T-helper 9 cell (primary cell): ENCODE measurements around the gene GABRB1.
"Not testable (repeated sequence)": the region's sequence is repeated elsewhere in the genome, so short reads cannot be mapped to it uniquely, and the experiment has no call there.

ENCODE experiments used
- DNase-seq: peaks from one replicate; pipeline ENCODE4 v3.0.0-alpha.2; 2020

The GABRB1 gene

GRCh38 chr4:47315346-47315745, 284.0 kb downstream of the GABRB1 start:
- no peak for DNase-seq

- no peak for DNase-seq
These were observed 294.7 kb downstream of the GABRB1 start for GRCh38 chr4:47326025-47326424.

DNA sequence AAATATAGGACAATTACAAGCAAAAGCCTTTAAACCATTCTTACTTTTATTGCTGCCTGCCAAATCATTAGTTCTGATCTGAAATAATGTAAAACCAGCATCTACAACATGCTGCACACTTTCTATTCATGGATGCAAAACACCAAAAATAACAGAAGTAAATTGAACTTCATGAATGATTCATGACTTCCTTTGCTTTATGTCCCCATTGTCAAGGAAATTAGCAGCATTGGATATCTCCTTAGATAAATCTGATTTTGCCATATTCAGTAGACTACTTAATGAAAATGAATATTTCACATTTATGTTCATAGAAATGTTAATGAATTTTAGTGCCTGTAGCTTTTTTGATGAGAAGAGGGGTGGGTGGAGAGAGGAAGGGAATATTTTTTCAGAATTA, 299.5 kb downstream of the GABRB1 start:
- no peak for DNase-seq

DNA sequence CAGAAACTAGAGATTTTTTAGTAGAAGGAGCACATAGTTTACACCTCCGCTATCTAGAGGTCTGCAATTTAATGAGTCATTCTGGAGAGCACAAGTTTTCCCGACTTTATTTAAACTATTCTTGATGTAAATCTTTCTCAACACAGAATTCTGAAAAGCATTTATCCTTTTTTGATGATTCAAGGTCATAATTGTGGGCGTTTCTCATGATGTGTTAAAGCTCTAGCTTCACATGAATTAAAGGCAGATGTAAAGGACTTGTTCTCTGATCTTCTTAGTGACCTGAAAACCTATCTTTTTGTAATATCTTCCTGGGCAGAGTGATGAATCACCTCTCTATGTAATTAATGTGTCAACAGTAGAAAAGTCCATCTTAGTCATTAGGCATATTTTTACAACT, 303.3 kb downstream of the GABRB1 start:
- no peak for DNase-seq

GRCh38 chr4:47337893-47338292, 306.5 kb downstream of the GABRB1 start:
- no peak for DNase-seq

DNA sequence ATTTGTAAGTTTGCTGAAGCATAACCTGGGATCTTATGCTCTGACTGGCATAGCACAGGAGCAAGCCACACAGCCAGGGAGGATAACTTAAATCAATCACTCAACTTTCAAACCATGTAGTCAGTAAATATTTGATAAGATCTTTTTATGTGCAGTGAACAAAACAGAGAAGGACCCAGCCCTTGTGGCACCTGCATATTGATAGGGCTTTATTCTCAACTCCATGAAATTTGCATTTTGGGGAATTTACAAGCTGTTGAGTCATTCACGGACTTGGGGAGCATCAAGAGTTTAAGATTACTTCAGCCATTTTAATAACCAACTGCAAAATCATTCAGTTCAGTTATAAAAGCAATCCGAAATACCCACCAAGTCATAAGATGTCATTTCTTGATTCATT, 309.5 kb downstream of the GABRB1 start:
- no peak for DNase-seq

DNA sequence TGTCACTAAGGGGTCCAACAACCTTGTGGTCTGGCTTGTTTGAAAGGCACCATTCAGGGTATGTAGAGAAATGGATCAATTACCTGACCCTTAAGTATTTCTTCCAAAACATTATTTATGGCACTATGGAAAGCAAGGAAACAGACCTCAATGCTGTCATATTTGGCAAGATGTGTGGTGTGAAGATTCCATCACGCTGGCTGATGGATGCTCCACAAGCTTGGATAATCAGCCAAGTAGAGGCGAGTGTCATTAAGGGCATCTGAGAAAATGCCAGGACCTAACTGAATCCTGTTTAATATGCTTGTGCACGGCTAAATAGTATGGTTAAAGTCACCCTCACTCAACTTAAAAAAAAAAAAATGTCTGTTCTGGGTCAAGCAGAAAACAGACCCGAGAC, 311.4 kb downstream of the GABRB1 start:
- no peak for DNase-seq

DNA sequence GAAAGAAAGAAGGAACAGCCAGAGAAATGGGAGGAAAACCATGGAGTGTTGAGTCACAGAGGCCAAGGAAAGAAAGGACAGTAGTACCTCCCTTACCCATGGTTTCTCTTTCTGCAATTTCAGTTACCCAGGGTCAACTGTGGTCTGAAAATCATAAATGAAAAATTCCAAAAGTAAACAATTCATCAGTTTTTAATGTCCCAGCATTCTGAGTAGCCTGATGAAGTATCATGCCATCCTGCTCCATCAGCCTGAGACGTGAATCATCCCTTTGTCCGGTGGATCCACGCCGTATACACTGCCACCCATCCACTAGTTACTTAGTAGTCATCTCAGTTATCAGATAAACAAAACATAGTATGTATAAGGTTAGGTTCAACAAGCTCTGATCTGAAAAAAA, 318.0 kb downstream of the GABRB1 start:
- DNase-seq: no peak

- DNase-seq: no peak
These were observed 324.2 kb downstream of the GABRB1 start for GRCh38 chr4:47355568-47355967.

DNA sequence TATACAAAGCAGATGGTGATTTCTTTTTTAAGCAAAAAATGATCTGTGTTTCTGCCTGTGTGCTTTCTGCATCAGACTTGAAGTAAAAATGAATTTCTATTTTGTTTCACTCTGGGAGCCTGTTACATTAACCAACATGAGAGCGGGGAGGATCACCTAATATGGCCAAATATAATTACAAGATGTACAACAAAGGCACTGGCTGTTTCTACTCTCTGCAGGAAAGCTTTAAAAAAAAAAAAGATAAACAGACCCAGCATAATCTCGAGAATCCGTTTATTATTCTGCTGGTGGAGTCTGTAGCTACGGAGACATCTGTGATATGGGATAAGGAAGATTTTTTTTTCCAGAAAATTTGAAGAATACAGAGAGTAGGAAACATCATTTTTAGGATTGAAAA, 328.5 kb downstream of the GABRB1 start:
- no peak for DNase-seq

DNA sequence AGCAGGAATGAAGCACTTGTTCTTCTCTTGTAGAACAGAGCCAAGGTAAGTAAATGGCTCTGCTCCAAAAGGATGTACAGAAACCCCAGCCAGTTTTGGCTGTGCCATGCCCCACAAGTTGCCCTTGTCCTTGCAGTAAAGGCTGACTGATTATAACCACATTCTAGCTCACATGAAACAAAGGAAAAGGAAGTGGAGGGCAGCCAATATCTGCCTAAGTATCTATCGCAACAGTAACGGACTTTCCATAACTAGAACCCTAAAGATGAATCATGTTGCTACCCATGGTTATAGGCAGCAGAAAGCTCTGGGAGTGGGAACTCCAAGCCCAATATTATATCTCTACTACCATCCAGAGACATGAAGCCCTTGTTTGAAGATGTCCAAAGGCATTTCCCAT, 336.4 kb downstream of the GABRB1 start:
- no peak for DNase-seq

GRCh38 chr4:47368211-47368610, 336.8 kb downstream of the GABRB1 start:
- DNase-seq: no peak

DNA sequence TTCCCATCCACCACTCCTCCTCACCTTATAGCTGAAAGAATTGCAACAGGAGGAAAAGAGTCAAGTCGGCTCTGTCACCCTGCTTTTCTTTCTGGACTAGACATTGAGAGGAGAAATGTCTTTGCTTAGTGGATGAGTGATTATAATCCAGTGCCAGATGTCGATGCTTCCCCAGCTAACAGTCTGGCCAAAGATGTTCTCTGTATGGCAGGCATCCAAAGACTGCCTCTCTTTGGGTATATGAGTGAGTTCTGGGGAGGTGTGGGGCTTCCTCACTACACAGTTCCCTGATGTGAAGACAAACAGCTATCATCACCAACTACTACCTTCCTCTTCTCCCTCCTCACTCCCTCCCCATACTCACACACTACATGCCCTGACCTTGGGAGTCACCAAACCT, 341.2 kb downstream of the GABRB1 start:
- DNase-seq: no peak

DNA sequence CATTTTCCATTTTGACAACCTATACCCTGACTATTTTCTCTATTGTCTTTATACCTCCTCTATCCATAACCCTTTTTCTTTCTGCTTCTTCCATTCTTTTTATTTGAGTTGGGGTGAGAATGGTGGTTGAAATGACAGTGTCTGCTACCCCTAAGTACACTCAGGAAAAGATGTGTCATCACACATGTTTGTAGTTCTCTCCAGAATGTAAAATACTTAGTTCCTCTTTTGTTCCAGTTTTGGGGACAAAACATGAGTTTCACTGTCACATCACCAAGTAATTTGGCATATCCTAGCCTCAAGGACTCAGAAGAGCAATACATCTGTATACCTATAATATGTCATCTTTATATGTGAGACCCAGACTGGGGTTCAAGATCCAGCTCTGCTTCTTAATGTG, 341.8 kb downstream of the GABRB1 start:
- no peak for DNase-seq

- DNase-seq: no peak
These were observed 342.3 kb downstream of the GABRB1 start for GRCh38 chr4:47373709-47374108.

DNA sequence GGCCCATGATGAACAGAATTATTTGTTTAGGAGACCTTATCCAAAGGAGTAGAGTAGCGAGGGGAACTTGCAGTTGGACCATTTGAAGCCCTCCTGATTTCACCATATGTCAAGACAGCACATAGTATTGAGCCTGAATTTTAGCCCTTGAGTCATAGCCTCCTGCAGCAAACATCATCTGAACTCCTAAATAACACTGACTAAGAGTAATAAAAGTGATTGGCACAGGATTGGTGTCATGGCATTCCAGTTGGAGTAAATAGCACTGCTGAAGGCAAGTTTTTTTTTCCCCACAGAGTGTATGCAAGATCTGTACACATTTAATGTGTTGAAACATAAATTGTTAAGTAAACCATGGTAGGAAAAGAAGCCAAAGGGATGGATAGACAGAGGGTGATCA, 343.1 kb downstream of the GABRB1 start:
- no peak for DNase-seq

DNA sequence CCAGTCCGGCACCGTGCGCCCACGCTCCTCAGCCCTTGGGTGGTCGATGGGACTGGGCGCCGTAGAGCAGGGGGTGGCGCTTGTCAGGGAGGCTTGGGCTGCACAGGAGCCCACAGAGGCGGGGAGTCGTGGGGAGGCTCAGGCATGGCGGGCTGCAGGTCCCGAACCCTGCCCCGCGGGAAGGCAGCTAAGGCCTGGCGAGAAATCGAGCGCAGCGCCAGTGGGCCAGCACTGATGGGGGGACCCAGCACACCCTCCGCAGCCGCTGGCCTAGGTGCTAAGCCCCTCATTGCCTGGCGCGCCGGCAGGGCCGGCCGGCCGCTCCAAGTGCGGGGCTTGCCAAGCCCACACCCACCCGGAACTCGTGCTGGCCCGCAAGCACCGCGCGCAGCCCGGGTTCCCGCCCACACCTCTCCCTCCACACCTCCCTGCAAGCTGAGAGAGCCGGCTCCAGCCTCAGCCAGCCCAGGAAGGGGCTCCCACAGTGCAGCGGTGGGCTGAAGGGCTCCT, 346.7 kb downstream of the GABRB1 start:
- not testable (repeated sequence) for DNase-seq

DNA sequence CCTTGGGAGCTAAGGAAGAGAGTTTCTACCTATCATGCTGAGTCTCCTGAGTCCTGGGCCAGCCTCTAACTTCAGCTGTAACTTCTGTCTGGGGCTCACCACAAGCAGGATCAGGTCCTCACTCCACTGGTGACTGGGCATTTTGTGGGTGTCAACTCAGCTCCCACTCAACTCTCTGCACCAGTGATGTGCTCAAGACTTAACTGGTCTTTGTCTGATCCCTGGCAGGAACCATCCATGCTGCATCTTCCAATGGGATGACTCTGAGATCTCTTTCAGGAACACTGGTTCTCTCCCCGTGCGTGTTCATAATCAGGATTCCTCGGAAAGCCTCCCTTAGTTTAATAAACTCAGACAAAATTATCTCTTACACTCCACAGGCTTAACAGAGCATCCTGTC, 349.8 kb downstream of the GABRB1 start:
- no peak for DNase-seq

- no peak for DNase-seq
These were observed 351.5 kb downstream of the GABRB1 start for GRCh38 chr4:47382846-47383360.

- DNase-seq: no peak
These were observed 352.6 kb downstream of the GABRB1 start for GRCh38 chr4:47383829-47384427.

DNA sequence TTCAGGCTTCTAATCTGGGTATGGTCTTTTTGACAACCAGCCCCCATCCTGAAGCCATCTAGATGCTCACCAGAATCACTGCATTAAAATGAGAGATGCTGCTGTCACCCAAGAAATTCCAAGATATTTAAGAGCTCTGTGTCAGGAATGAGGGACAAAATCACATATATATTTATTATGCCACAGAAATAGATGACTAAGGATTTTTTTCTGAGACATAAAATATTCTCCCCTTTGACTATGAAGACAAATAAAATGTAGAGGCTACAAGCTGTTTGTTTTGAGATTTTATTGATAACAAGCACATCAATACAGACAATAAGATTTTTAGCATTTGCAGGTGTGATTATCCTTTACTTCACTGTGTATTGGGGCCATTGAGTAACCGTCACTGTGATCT, 354.8 kb downstream of the GABRB1 start:
- no peak for DNase-seq

DNA sequence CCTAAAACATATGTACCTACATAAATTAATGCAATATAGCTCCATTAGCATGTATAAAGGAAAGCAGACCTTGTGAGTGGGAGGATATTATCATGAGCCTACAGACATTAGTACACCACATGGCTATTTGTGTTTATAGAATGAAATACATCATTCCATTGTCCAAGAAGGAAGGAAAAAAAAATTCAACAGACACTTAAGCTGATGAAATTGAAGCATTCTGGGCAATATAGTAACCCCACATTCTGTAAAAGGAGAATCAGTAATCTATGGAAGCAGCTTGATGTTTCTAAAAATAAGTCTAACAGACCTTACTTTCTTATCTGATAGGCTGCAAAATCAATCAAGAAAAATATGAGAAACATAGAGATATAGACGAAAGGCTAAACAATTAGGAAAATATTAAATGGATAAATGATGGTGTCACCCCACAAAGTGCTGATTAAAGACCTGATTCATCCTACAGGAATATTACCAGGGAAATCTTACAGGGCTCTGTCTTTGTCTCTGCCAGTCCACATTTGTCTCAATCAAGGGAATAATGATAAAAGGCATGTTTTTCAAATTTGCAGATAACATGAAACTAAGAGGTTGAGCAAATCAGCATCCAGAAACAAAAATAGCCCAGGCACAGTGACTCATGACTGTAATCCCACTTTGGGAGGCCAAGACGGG, 355.3 kb downstream of the GABRB1 start:
- no peak for DNase-seq

GRCh38 chr4:47390428-47391125, 359.2 kb downstream of the GABRB1 start:
- DNase-seq: no peak

DNA sequence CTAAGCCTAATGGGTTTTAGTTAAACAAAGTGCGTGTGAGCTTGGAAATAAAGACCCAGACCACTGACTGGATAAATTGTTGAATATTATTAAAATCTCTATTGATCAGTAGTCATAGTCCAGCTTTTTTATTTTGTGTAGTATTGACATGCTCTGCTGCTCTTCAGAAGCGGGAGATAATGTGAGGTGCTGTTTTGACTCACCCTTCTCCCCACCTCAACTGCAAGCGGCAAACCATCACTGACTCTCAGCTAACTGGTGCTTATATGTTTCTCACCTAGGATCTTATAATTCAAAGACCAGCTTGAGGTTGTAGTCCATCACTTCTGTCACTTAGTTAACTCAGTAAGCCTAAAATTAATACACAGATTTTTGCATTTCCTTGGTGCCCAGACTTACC, 359.9 kb downstream of the GABRB1 start:
- DNase-seq: no peak
